Measurements from ENCODE around the gene JPH4.

The JPH4 gene

GRCh38 chr14:23555533-23555881 lies 23.1 kb downstream of the JPH4 start:
- no peak for DNase-seq (ENCODE audit: low read depth)
- H3K4me3 ChIP-seq (ENCODE audit: low read depth, low read length), result peak overlapping the region; percentile 86
- no peak for TF ChIP-seq CTCF (IDR thresholded peaks at IDR 0.05; ENCODE audit: insufficient read depth, low read depth, low read length, missing control alignments)

GRCh38 chr14:23551266-23552028 lies 27.1 kb downstream of the JPH4 start, which contains the start of gene ZFHX2:
ZFHX2 (minus strand) TSS chr14:23551765; CDS start chr14:23535325, 16,440 bp downstream.
- peak within 1 kb of the TSS; percentile 83 for H3K4me3 ChIP-seq (ENCODE audit: low read depth, low read length)
- no peak for TF ChIP-seq CTCF (IDR thresholded peaks at IDR 0.05; ENCODE audit: insufficient read depth, low read depth, low read length, missing control alignments)

GRCh38 chr14:23550812-23551265 lies 27.8 kb downstream of the JPH4 start:
- no peak for DNase-seq (ENCODE audit: low read depth)
- no peak for TF ChIP-seq CTCF (IDR thresholded peaks at IDR 0.05; ENCODE audit: insufficient read depth, low read depth, low read length, missing control alignments)
- H3K4me3 ChIP-seq (ENCODE audit: low read depth, low read length), result peak overlapping the region; percentile 83

More at GRCh38 chr14:23551266-23552028, 27.1 kb downstream of the JPH4 start, which contains the start of gene ZFHX2:
- DNase-seq (ENCODE audit: low read depth), result peak; percentile 79

GRCh38 chr14:23550131-23550811 lies 28.3 kb downstream of the JPH4 start:
- DNase-seq (ENCODE audit: low read depth), result no peak
- peak overlapping the region; percentile 83 for H3K4me3 ChIP-seq (ENCODE audit: low read depth, low read length)
- no peak for TF ChIP-seq CTCF (IDR thresholded peaks at IDR 0.05; ENCODE audit: insufficient read depth, low read depth, low read length, missing control alignments)

- H3K4me3 ChIP-seq (ENCODE audit: low read depth, low read length), result no peak overlapping the region
- DNase-seq (ENCODE audit: low read depth), result no peak
- TF ChIP-seq CTCF (IDR thresholded peaks at IDR 0.05; ENCODE audit: insufficient read depth, low read depth, low read length, missing control alignments), result no peak
Observed at GRCh38 chr14:23548351-23549318, 30.0 kb downstream of the JPH4 start.

GRCh38 chr14:23547924-23548323 lies 30.7 kb downstream of the JPH4 start:
- no peak for DNase-seq (ENCODE audit: low read depth)
- TF ChIP-seq CTCF (IDR thresholded peaks at IDR 0.05; ENCODE audit: insufficient read depth, low read depth, low read length, missing control alignments), result no peak
- H3K4me3 ChIP-seq (ENCODE audit: low read depth, low read length), result no peak overlapping the region
